Measurements from ENCODE around the gene DMRT2.

DMRT2 gene

GRCh38 chr9:1096155-1096964 lies 46.2 kb downstream of the DMRT2 start:
- DNase-seq (ENCODE audit: low read depth), result no peak

- DNase-seq (ENCODE audit: low read depth), result no peak
These were observed 48.4 kb downstream of the DMRT2 start for GRCh38 chr9:1098551-1098950.

DNA sequence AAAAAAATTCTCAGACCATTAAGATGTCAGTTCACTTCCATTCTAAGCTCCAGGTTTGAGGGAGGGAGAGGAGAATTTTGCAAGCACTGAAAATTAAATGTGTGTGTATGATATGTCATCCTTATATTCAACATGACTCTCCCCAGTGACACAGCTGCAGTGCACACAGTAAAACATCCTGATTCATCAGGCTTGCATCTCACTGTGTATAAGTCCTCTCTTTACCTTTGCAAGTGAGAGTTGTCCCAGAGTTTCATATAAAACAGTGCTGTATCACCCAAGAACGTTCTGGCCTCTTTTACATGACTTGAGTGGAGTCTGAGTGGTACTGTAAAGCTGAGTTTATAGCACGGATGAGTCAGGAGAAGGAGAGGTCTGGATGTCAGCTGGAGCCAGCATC lies 50.0 kb downstream of the DMRT2 start:
- no peak for DNase-seq (ENCODE audit: low read depth)

GRCh38 chr9:1100945-1101344 lies 50.8 kb downstream of the DMRT2 start:
- no peak for DNase-seq (ENCODE audit: low read depth)

DNA sequence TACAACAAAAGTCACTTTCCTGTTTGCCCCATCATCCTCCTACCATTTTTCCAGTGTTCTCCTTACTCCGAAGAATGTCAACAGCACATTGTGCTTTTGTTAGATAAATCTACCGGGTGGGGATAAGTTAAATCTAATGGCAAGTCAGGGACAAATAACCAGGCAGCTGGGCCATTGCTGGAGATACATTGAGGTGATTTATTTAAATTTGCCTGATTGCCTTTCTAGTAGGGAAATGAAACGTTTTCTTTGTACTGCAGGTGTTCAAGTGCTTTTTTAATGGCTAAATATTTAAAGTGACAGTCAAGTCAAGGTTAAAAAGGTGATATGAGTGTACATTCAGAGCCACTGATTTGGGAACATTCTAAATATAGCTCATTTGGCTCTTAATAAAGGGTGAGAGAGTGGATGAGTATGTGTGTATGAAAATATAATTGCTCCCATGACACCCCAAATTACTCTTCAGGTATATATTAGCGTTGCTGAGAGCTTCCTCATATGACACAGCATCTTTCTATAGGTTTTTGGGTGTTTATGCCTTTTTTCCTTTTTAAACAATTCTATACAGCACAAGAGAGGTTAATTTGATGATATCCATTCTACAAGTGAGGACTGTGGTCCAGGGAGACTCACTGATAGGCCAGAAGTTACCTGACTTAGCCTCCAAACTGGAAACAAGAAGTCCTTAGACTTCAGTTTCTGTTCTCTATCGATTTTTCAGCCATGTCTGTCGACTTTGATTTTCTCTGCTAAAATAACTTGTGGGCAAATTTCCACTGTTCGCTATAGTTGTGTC lies 51.9 kb downstream of the DMRT2 start:
- no peak for DNase-seq (ENCODE audit: low read depth)

DNA sequence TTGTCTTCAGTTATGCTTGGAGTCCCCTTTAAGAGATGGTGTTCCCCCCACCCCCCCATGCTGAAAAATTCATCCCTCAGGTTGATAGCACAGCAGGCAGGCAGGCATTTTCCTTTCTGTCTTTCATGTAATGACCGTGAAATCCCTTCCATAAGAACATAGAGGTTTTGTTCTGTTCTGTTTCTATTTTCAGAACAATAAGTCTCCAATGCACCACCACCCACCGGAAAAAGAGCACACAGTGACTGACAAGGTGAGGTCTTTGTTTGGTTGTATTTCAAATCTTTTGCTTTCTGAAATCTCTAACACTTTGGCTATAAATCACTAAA lies 52.4 kb downstream of the DMRT2 start:
- DNase-seq (ENCODE audit: low read depth), result no peak
